ENCODE measurements around the gene UGT2A1.

UGT2A1 gene

DNA sequence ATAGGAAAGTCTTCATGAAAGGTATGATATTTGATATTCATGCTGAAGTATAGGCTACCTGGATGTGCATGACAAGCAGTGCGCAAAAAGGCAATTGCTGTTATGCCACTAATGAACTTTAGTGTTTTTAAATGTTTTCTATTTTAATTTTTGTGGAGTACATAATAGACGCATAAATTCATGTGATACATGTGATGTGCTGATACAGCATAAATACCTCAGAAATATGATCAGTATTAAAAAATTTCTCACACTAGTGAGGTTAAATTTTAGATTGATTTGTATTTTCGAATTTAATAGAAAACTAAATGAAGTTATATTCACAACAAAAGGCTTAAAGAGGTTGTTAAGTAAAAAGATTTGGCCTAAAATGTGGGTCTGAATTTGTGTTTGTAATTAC is 2.2 kb downstream of the UGT2A1 start:
- H3K9me3 ChIP-seq (ENCODE audit: control insufficient read depth in 2 of 2, low read length in 2 of 2), result no peaks in the 10 kb centered on the region
- no peak overlapping the region for H3K9ac ChIP-seq (ENCODE audit: low read length in 2 of 2)
- no peaks in the 10 kb centered on the region for H3K27me3 ChIP-seq (ENCODE audit: control insufficient read depth in 1 of 2, insufficient read depth in 2 of 2, low read length in 2 of 2)
- H3K36me3 ChIP-seq (ENCODE audit: control insufficient read depth in 2 of 2, insufficient read depth in 2 of 2, low read length in 2 of 2), result no peaks in the 10 kb centered on the region
- no peaks in the 10 kb centered on the region for H3K4me1 ChIP-seq (ENCODE audit: control insufficient read depth, insufficient read depth, low read length)
- no peak overlapping the region for H3K4me3 ChIP-seq (ENCODE audit: low read length in 2 of 2)
- H3K27ac ChIP-seq (ENCODE audit: low read length), result no peak overlapping the region

DNA sequence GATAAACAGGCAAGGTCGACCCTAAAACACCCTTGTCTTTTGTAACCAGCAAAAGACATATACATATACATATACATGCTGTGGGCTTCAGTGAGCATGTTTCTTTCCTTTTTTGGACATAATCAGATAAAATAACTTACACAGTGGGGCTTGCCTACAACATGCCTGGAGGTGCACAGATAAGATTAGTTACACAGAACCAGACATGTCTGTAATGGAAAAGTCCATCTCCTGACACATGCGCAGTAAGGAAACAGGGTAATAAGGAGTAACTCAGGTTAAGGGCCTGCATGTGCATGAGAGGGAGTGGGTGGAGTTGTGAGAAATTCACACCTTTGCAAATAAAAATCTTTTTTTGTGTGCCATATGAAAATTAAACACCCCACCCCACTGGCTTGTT is 3.4 kb downstream of the UGT2A1 start:
- no peaks in the 10 kb centered on the region for H3K36me3 ChIP-seq (ENCODE audit: control insufficient read depth in 2 of 2, insufficient read depth in 2 of 2, low read length in 2 of 2)
- no peak overlapping the region for H3K9ac ChIP-seq (ENCODE audit: low read length in 2 of 2)
- no peaks in the 10 kb centered on the region for H3K9me3 ChIP-seq (ENCODE audit: control insufficient read depth in 2 of 2, low read length in 2 of 2)
- H3K27ac ChIP-seq (ENCODE audit: low read length), result no peak overlapping the region
- H3K4me3 ChIP-seq (ENCODE audit: low read length in 2 of 2), result no peak overlapping the region
- H3K27me3 ChIP-seq (ENCODE audit: control insufficient read depth in 1 of 2, insufficient read depth in 2 of 2, low read length in 2 of 2), result no peaks in the 10 kb centered on the region
- no peaks in the 10 kb centered on the region for H3K4me1 ChIP-seq (ENCODE audit: control insufficient read depth, insufficient read depth, low read length)

DNA sequence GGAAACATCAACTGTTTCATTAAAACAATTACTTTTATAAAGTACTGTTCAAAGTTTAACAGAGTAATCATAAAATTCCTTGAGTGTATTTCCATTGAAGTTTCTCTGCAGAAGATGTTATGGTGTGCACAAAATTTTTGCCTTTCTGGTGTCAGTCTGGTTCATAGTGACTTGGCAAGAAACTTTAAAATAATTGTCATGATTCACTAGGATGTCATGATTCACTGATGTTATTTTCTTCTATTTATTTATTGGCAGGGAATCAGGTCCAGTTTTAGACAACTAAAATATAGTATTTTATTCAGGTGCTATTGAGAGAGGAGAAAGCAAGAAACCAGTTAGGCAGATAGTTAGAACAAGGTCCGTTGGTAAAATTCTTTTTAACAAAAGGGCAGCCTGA is 3.8 kb downstream of the UGT2A1 start:
- H3K27me3 ChIP-seq (ENCODE audit: control insufficient read depth in 1 of 2, insufficient read depth in 2 of 2, low read length in 2 of 2), result no peaks in the 10 kb centered on the region
- no peak overlapping the region for H3K27ac ChIP-seq (ENCODE audit: low read length)
- no peaks in the 10 kb centered on the region for H3K36me3 ChIP-seq (ENCODE audit: control insufficient read depth in 2 of 2, insufficient read depth in 2 of 2, low read length in 2 of 2)
- H3K4me1 ChIP-seq (ENCODE audit: control insufficient read depth, insufficient read depth, low read length), result no peaks in the 10 kb centered on the region
- no peak overlapping the region for H3K4me3 ChIP-seq (ENCODE audit: low read length in 2 of 2)
- no peak overlapping the region for H3K9ac ChIP-seq (ENCODE audit: low read length in 2 of 2)
- no peaks in the 10 kb centered on the region for H3K9me3 ChIP-seq (ENCODE audit: control insufficient read depth in 2 of 2, low read length in 2 of 2)

DNA sequence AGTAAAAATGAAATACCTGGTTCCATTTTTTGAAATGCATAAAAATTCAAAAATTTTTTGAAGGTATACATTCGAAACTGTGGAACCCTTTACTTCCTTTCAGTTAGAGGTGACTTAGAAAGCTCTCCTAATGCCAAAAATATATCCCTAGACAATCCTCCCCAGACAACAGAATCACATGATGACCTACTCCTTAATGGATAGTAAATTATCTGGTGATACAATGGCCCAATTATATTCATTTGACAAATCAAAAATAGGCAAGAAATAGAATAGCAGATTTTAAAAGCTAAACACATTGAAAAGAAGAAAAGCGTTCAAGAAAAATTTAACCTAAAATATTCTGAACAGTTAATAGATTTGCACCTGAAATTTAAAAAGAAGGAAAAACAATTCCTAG is 10.1 kb downstream of the UGT2A1 start:
- Histone ChIP-seq H3K4me3 (ENCODE audit: low read length in 2 of 2) (no peak overlapping the region), H3K9ac (ENCODE audit: low read length in 2 of 2) (no peak overlapping the region), H3K27ac (ENCODE audit: low read length) (no peak overlapping the region), H3K4me1 (ENCODE audit: control insufficient read depth, insufficient read depth, low read length) (no peaks in the 10 kb centered on the region), H3K36me3 (ENCODE audit: control insufficient read depth in 2 of 2, insufficient read depth in 2 of 2, low read length in 2 of 2) (no peaks in the 10 kb centered on the region), H3K27me3 (ENCODE audit: control insufficient read depth in 1 of 2, insufficient read depth in 2 of 2, low read length in 2 of 2) (no peaks in the 10 kb centered on the region), H3K9me3 (ENCODE audit: control insufficient read depth in 2 of 2, low read length in 2 of 2) (no peaks in the 10 kb centered on the region)

DNA sequence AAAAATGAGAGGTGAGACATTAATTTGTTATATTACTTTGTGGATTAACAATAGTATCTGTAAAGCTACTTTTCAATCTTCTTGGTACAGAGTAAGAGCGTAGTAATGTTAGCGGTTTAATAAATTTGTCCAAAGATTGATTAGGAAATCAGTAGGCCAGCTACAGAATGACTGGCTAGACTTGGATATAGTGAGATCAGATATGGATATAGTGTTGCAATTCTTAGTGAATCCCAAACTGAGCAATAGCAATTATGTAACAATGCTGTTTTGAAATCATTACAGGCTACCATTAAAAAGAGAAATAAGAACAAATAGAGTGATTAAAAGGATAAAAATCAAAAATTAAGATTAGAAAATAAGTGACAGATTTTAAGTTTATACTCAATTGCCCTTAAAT is 12.8 kb downstream of the UGT2A1 start:
- Histone ChIP-seq H3K27ac (ENCODE audit: low read length) (no peak overlapping the region), H3K36me3 (ENCODE audit: control insufficient read depth in 2 of 2, insufficient read depth in 2 of 2, low read length in 2 of 2) (no peaks in the 10 kb centered on the region), H3K4me3 (ENCODE audit: low read length in 2 of 2) (no peak overlapping the region), H3K4me1 (ENCODE audit: control insufficient read depth, insufficient read depth, low read length) (no peaks in the 10 kb centered on the region), H3K9ac (ENCODE audit: low read length in 2 of 2) (no peak overlapping the region), H3K27me3 (ENCODE audit: control insufficient read depth in 1 of 2, insufficient read depth in 2 of 2, low read length in 2 of 2) (no peaks in the 10 kb centered on the region), H3K9me3 (ENCODE audit: control insufficient read depth in 2 of 2, low read length in 2 of 2) (no peaks in the 10 kb centered on the region)

DNA sequence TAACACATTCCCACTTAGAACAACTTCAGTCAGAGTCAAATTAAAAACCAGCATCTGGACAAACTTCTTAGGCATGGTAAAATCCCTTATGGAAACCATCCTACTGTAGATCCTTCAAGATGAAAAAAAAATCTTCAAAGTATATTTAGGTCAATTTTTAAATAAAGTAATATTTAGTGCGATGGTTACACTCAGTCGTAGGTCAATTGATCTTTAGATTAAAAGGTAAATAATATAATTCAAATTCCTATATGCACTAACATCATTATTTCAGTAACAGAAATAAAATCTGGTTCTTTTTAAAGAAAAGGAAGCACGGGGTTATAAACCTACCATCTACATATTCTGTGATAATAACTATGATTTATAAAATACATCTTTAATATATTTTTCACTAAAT is 13.5 kb downstream of the UGT2A1 start, which contains the start of gene UGT2A2:
TSS of gene UGT2A2 (minus strand) at position 101 of the 400 bp plus-strand sequence. CDS start at position 99, 2 bp downstream.
- Histone ChIP-seq H3K4me3 (ENCODE audit: low read length in 2 of 2) (no peak within 1 kb of the TSS), H3K27me3 (ENCODE audit: control insufficient read depth in 1 of 2, insufficient read depth in 2 of 2, low read length in 2 of 2) (no peaks in the 10 kb centered on the region), H3K9ac (ENCODE audit: low read length in 2 of 2) (no peak within 1 kb of the TSS), H3K4me1 (ENCODE audit: control insufficient read depth, insufficient read depth, low read length) (no peaks in the 10 kb centered on the region), H3K9me3 (ENCODE audit: control insufficient read depth in 2 of 2, low read length in 2 of 2) (no peaks in the 10 kb centered on the region), H3K36me3 (ENCODE audit: control insufficient read depth in 2 of 2, insufficient read depth in 2 of 2, low read length in 2 of 2) (no peaks in the 10 kb centered on the region), H3K27ac (ENCODE audit: low read length) (no peak within 1 kb of the TSS)

DNA sequence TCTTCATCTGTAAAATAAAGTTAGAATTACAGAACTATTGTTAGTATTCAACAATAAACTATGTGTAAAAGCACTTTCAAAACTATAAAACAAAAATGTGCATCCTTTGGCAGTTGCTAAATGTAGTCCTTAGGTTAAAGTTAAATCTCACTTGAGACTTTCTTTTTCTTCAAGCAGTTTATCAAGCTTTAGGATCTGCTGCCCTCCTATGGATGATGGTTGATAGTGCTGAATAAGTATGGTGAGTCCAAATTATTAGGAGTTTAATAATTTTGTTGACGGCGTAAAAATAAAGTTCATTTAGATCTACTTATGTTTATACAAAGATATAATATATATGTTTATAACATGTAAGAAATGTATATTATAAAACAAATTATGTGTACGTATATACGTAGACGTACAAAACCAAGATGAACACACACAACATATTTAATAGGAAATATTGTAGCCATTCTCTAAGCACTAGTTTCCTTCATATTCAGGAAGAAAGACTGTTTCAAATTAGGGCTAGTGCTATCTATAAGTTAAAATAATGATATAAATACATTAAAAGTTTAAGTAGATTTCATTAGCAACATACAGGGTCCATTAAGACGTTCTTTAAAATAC is 35.9 kb downstream of the UGT2A1 start:
- Histone ChIP-seq H3K27ac (ENCODE audit: low read length) (no peak overlapping the region), H3K4me3 (ENCODE audit: low read length in 2 of 2) (no peak overlapping the region), H3K36me3 (ENCODE audit: control insufficient read depth in 2 of 2, insufficient read depth in 2 of 2, low read length in 2 of 2) (no peaks in the 10 kb centered on the region), H3K9me3 (ENCODE audit: control insufficient read depth in 2 of 2, low read length in 2 of 2) (no peaks in the 10 kb centered on the region), H3K4me1 (ENCODE audit: control insufficient read depth, insufficient read depth, low read length) (no peaks in the 10 kb centered on the region), H3K9ac (ENCODE audit: low read length in 2 of 2) (no peak overlapping the region), H3K27me3 (ENCODE audit: control insufficient read depth in 1 of 2, insufficient read depth in 2 of 2, low read length in 2 of 2) (no peaks in the 10 kb centered on the region)

DNA sequence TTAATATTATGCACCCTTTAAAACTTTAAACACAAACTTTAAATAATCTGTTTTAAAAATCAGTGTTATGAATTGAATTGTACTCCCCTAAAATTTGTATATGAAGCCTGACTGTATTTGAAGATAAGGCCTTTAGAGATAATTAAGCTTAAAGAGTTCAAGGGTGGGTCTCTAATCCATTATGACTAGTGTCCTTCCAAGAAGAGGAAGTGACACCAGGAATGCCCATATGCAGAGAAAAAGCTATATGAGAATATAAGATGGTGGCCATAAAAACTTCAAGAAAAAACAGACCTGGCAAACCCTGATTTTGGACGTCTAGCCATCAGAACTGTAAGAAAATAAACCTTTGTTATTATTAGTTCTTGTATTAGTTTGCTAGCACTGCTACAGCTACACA is 42.6 kb downstream of the UGT2A1 start:
- Histone ChIP-seq H3K27ac (ENCODE audit: low read length) (no peak overlapping the region), H3K4me1 (ENCODE audit: control insufficient read depth, insufficient read depth, low read length) (no peaks in the 10 kb centered on the region), H3K4me3 (ENCODE audit: low read length in 2 of 2) (no peak overlapping the region), H3K9ac (ENCODE audit: low read length in 2 of 2) (no peak overlapping the region), H3K27me3 (ENCODE audit: control insufficient read depth in 1 of 2, insufficient read depth in 2 of 2, low read length in 2 of 2) (no peaks in the 10 kb centered on the region), H3K9me3 (ENCODE audit: control insufficient read depth in 2 of 2, low read length in 2 of 2) (no peaks in the 10 kb centered on the region), H3K36me3 (ENCODE audit: control insufficient read depth in 2 of 2, insufficient read depth in 2 of 2, low read length in 2 of 2) (no peaks in the 10 kb centered on the region)

DNA sequence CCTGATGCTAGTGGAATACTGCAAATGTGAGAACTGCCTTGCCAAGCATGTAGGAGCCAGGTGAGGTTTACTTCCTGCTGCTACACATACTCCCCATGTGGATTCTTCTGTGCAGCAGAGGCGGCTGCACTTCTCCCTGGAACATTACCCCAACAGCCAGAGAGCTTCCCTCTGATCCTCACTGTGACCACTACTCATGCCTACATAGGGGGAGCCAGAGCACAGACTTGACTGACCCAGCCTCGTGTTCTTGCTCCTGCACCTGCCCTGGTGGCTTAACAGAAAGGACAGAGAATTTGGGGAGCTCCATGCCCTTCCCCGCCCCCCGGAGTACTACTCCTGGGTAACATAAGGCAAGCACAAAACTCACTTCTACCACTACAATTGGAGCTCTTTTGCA is 52.0 kb downstream of the UGT2A1 start:
- Histone ChIP-seq H3K4me3 (ENCODE audit: low read length in 2 of 2) (no peak overlapping the region), H3K27me3 (ENCODE audit: control insufficient read depth in 1 of 2, insufficient read depth in 2 of 2, low read length in 2 of 2) (no peaks in the 10 kb centered on the region), H3K27ac (ENCODE audit: low read length) (no peak overlapping the region), H3K9me3 (ENCODE audit: control insufficient read depth in 2 of 2, low read length in 2 of 2) (no peaks in the 10 kb centered on the region), H3K36me3 (ENCODE audit: control insufficient read depth in 2 of 2, insufficient read depth in 2 of 2, low read length in 2 of 2) (no peaks in the 10 kb centered on the region), H3K9ac (ENCODE audit: low read length in 2 of 2) (no peak overlapping the region), H3K4me1 (ENCODE audit: control insufficient read depth, insufficient read depth, low read length) (no peaks in the 10 kb centered on the region)

DNA sequence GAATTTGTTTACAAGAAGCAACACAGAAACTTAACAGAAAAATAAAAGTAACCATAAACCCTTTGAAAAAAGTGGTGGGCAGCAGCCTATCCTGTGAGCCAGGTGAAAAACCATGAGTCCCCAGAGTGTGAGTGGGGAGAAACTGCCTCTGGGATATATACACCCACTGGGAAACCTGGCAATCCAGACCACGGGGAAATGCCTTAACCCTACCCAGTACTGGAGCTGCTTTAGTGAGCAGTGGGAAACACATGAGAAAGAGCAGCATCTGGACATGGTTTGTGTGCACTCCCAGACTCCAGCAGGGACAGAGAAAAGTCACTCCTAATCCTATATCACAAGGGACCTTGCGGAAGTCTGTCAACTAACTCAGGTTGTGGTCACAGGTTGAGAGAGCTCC is 53.0 kb downstream of the UGT2A1 start:
- Histone ChIP-seq H3K9ac (ENCODE audit: low read length in 2 of 2) (no peak overlapping the region), H3K27ac (ENCODE audit: low read length) (no peak overlapping the region), H3K27me3 (ENCODE audit: control insufficient read depth in 1 of 2, insufficient read depth in 2 of 2, low read length in 2 of 2) (no peaks in the 10 kb centered on the region), H3K9me3 (ENCODE audit: control insufficient read depth in 2 of 2, low read length in 2 of 2) (no peaks in the 10 kb centered on the region), H3K4me1 (ENCODE audit: control insufficient read depth, insufficient read depth, low read length) (no peaks in the 10 kb centered on the region), H3K4me3 (ENCODE audit: low read length in 2 of 2) (no peak overlapping the region), H3K36me3 (ENCODE audit: control insufficient read depth in 2 of 2, insufficient read depth in 2 of 2, low read length in 2 of 2) (no peaks in the 10 kb centered on the region)

DNA sequence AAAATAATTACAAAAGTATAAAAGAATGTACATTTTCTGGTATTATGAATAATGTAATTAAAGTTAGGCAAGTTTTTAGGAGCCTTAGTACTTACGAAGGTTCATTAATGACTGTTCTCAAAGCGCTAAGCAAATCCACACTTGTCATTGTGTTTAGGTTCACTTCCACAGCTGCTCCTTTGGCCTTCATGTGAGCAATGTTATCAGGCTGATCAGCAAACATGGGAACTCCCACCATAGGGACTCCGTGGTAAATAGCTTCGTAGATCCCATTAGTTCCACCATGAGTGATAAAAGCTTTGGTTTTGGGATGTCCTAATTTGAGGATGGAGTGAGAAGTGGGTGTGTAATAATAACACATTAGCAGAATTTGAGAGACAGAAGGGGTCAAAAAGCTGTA is 58.7 kb downstream of the UGT2A1 start:
- H3K27ac ChIP-seq (ENCODE audit: low read length), result no peak overlapping the region
- H3K27me3 ChIP-seq (ENCODE audit: control insufficient read depth in 1 of 2, insufficient read depth in 2 of 2, low read length in 2 of 2), result no peaks in the 10 kb centered on the region
- no peaks in the 10 kb centered on the region for H3K36me3 ChIP-seq (ENCODE audit: control insufficient read depth in 2 of 2, insufficient read depth in 2 of 2, low read length in 2 of 2)
- no peak overlapping the region for H3K4me3 ChIP-seq (ENCODE audit: low read length in 2 of 2)
- no peak overlapping the region for H3K9ac ChIP-seq (ENCODE audit: low read length in 2 of 2)
- H3K9me3 ChIP-seq (ENCODE audit: control insufficient read depth in 2 of 2, low read length in 2 of 2), result no peaks in the 10 kb centered on the region
- no peaks in the 10 kb centered on the region for H3K4me1 ChIP-seq (ENCODE audit: control insufficient read depth, insufficient read depth, low read length)

All from stomach smooth muscle (tissue), 2 donors.